Brain microvascular endothelial cell (primary cell): ENCODE data around the gene TOR3A.
A peak's percentile ranks its signal among the peaks of the same experiment; 100 is the strongest.

Source experiments
- DNase-seq: peaks from one replicate; pipeline ENCODE4 v3.0.0-alpha.2; 2020
- H3K27ac ChIP-seq: fragments of 250-450 bp; sonication (Bioruptor Pico); 2 replicates; pipeline ENCODE4 v1.5.1; 2020; ENCODE audit warnings: mild to moderate bottlenecking, moderate library complexity
- H3K27me3 ChIP-seq: fragments of 250-450 bp; sonication (Bioruptor Pico); replicated peaks from 2 replicates; pipeline ENCODE4 v1.5.1; 2020; ENCODE audit warnings: mild to moderate bottlenecking
- H3K36me3 ChIP-seq: fragments of 250-450 bp; sonication (Bioruptor Pico); replicated peaks from 2 replicates; pipeline ENCODE4 v1.5.1; 2020; ENCODE audit warnings: mild to moderate bottlenecking
- H3K4me3 ChIP-seq: 2 replicates; pipeline ENCODE4 v1.5.1; 2011; ENCODE audit warnings: low read depth, mild to moderate bottlenecking, control low read depth, low read length, moderate library complexity
- in situ Hi-C: cut with HindIII; loops from 2 replicates; pipeline ENCODE4 v1.10.0; 2017; ENCODE audit warnings: low sequenced_read_pairs, low pct_ligation_motif_present
- TF ChIP-seq, protein P1 (sequence below): IDR thresholded peaks from 2 replicates; pipeline ENCODE4 v1.5.1; 2011; ENCODE audit warnings: low read depth, mild to moderate bottlenecking, moderate library complexity, low read length, control low read depth, inconsistent platforms; ENCODE audit errors: missing control alignments

The TOR3A gene

DNA sequence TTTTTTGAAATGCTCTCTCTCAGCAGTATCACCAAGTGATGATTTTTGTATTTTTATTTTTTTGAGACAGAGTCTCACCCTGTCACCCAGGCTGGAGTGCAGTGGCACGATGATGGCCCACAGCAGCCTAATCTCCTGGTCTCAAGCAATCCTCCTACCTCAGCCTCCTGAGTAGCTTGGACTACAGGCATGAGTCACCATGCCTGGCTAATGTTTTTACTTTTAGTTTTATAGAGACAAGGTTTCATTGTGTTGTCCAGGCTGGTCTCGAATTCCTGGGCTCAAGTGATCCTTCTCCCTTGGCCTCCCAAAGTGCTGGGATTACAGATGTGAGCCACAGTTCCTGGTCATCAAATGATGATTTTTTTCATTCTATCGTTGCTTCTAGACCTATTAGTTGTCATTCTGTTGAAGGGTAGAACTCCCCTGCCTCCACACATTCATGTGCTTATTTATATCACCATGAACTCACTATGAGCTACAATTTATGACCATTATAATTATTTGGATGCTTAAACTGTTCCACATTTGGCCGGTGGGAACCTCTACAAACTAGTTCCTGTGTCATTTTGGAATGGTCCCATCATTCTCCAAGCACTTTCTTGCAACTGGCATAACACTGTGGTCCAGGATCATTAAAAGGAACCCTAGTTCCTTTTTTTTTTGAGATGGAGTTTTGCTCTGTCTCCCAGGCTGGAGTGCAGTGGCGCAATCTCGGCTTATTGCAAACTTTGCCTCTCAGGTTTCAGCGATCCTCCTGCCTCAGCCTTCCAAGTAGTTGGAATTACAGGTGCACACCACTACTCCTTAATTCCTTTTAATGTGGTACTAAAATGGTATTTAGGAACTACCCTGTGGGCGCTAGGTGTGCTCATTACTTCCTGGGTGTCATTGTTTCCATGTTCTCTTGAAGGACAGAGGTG lies 20.2 kb upstream of the TOR3A start:
- Histone ChIP-seq H3K27ac (no peak overlapping the region), H3K4me3 (no peak overlapping the region), H3K27me3 (no peaks in the 10 kb centered on the region), H3K36me3 (peaks cover 6% of the 10 kb centered on the region)
- TF ChIP-seq, protein P1, sequence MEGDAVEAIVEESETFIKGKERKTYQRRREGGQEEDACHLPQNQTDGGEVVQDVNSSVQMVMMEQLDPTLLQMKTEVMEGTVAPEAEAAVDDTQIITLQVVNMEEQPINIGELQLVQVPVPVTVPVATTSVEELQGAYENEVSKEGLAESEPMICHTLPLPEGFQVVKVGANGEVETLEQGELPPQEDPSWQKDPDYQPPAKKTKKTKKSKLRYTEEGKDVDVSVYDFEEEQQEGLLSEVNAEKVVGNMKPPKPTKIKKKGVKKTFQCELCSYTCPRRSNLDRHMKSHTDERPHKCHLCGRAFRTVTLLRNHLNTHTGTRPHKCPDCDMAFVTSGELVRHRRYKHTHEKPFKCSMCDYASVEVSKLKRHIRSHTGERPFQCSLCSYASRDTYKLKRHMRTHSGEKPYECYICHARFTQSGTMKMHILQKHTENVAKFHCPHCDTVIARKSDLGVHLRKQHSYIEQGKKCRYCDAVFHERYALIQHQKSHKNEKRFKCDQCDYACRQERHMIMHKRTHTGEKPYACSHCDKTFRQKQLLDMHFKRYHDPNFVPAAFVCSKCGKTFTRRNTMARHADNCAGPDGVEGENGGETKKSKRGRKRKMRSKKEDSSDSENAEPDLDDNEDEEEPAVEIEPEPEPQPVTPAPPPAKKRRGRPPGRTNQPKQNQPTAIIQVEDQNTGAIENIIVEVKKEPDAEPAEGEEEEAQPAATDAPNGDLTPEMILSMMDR: no peak
- no peak for DNase-seq
- in situ Hi-C loops: no loop called here

DNA sequence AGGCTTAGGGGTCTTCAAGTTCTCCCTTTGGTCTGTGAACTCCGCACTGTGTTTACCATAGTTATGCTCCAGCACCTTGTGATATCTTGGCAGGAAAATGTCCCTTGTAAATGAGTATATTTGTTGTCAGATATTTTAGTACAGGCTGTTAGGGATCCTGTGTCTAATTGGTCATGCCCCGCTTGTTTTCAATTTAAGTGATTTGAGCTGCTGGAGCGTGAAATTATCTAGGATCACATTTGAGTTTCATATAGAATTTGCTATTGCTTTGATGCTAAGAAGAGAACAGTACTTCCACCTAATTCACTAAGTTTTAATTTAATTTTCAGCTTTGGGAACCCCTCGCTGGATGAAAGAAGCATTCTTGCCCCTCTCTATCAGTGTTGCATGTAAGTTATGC lies 15.4 kb upstream of the TOR3A start:
- Histone ChIP-seq H3K27me3 (no peaks in the 10 kb centered on the region), H3K27ac (no peak overlapping the region), H3K4me3 (no peak overlapping the region), H3K36me3 (peaks cover 15% of the 10 kb centered on the region)
- in situ Hi-C loops: no loop called here
- DNase-seq: no peak
- TF ChIP-seq, protein P1: no peak

DNA sequence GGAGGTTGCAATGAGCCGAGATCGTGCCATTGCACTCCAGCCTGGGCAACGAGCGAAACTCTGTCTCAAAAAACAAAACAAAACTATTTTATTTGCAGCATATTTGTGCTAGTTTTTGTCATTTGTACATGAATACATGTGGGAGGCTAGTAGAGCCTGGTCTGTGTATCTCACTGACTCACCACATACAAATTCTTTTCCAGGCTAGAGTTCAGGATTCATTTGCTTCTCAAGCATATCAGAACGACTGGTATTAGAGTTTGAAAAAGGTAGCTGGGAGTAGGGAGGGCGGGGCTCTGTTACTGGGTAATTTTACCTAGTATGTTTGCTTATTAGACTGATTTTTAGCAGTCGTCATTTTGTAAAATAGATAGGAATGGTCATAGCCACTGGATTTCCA lies 4.5 kb upstream of the TOR3A start:
- in situ Hi-C loops: no loop called here
- Histone ChIP-seq H3K4me3 (no peak overlapping the region), H3K27ac (peak overlapping the region; percentile 47), H3K36me3 (no peaks in the 10 kb centered on the region), H3K27me3 (no peaks in the 10 kb centered on the region)
- TF ChIP-seq, protein P1: no peak
- DNase-seq: peak; percentile 68

DNA sequence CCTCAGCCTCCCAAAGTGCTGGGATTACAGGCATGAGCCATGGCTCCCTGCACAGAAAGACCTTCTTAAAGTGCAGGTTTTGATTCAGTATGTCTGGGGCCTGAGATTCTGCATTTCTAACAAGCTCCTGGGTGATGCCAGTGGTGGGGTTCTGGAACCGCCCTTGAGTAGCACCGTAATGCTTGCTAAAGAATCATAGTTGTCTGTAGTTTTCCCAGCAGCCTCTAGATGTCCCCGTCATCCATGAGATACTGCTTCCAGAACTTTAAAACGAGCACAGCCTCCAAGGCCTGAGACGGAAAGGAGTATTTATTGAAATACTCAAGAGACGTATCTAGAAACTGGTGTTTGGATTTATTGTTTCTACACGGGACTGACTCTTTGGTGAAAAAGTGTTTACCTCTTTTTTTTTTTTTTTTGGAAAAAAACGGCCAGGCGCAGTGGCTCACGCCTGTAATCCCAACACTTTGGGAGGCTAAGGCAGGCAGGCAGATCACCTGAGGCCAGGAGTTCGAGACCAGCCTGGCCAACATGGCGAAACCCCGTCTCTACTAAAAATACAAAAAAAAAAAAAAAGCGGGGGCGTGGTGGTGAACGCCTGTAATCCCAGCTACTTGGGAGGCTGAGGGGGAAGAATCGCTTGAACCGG lies 2.6 kb upstream of the TOR3A start:
- Histone ChIP-seq H3K27ac (no peak overlapping the region), H3K4me3 (no peak overlapping the region), H3K27me3 (no peaks in the 10 kb centered on the region), H3K36me3 (no peaks in the 10 kb centered on the region)
- peak; percentile 77 for DNase-seq
- TF ChIP-seq, protein P1: peak; percentile 77
- in situ Hi-C loops: no loop called here

DNA sequence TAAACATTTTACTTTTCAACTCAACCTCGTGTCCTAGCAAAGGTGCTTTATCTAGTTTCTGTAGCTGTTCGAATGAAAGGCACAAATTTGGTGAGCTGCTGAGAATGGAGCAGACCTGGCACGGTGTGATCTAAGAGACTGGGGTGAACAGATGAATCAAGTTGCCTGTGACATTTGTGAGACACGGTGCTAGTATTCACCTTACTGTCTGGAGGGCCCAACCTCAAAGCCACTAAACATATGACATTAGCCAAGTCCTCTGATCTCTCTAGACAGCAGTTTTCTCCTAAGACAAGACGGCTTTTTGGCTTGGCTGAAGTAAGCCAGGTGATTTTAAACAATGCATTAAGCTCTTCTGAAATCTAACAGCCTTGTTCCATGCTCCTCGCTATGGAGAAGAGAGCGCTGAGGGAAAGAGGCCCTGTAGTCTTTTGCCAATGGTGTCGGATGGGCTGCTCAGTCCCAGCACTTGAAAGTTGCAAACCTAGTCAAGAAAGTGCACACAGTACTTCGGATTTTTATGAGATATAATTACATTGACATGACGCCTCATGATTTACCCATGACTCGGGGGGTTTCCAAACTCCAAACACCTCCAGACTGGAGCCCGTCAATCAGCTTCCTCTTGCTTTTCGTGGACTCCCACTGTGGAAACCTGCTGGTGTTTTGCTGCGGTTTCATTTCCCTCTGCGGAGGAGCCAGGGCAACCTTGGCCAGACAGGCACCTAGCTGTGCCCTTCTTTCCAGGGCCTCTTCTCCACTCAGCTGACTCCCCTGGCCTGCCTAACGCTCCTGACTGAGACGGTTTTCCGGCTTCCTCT lies 794 bp upstream of the TOR3A start:
- H3K27ac ChIP-seq: no peak overlapping the region
- H3K27me3 ChIP-seq: no peaks in the 10 kb centered on the region
- no peak for DNase-seq
- in situ Hi-C loops: no loop called here
- H3K36me3 ChIP-seq: no peaks in the 10 kb centered on the region
- TF ChIP-seq, protein P1: no peak
- peak overlapping the region; percentile 81 for H3K4me3 ChIP-seq
